K562 (cell line): Measurements from ENCODE around the gene GJB6. TPM values are rescaled to one million over a fixed set of nuclear protein-coding genes. Genes with fewer than 3 reads are reported as not detected.

ENCODE experiments used
- ATAC-seq: fragments of 200-7000 bp; cut with Tn5 transposase; 3 replicates; pipeline ENCODE4 v1.9.1; 2020; ENCODE audit warnings: moderate library complexity
- Bru-seq: library from RNA; stranded (reverse); fragments of 400-500 nt; gene quantifications from one replicate; lab custom pipeline; 2021; lab: Mats Ljungman, UMichigan
- BruChase-seq, 2 experiments: library from RNA; stranded (reverse); fragments of 400-500 nt; gene quantifications; one replicate each; lab custom pipeline; 2021; lab: Mats Ljungman, UMichigan
- BruUV-seq: library from RNA; stranded (reverse); fragments of 400-500 nt; replicated peaks from 2 replicates; lab custom pipeline; 2021; lab: Mats Ljungman, UMichigan
- CTCF ChIA-PET: fragments of 300-600 bp; formaldehyde crosslinking; extraction: SDS; loops from one replicate; lab custom pipeline; 2021; ENCODE audit warnings: low intra/inter-chr PET ratio; lab: Yijun Ruan, JAX
- POLR2A ChIA-PET: fragments of 300-600, 350-650 bp; sonication (Branson Sonifier 250); formaldehyde crosslinking; extraction: SDS; loops from one replicate; lab custom pipeline; 2021; ENCODE audit warnings: antibody characterized with exemption, inconsistent platforms; lab: Yijun Ruan, JAX
- DNase-seq, 4 experiments: peaks; one replicate each; pipeline versions ENCODE4 v3.0.0 to v3.0.0-alpha.2; 2011 to 2018; ENCODE audit warnings: low spot score in 3 of 4, mixed read lengths in 3 of 4; ENCODE audit errors: extremely low read depth in 1 of 4
- FAIRE-seq: peaks from 2 replicates; lab custom pipeline; 2011; peaks lifted over from hg19 to GRCh38; lab: Jason Lieb, UNC
- H2AFZ ChIP-seq: 2 replicates; pipeline ENCODE4 v1.6.0; 2011; ENCODE audit warnings: low read depth, low read length, control low read depth, inconsistent platforms
- H3K27ac ChIP-seq: fragments of 200-600 bp; 3 replicates; pipeline ENCODE4 v1.8.0; 2011; ENCODE audit warnings: low read depth, mild to moderate bottlenecking, control low read depth, inconsistent platforms, low read length, moderate library complexity, mixed read lengths; ENCODE audit errors: extremely low read depth
- H3K27me3 ChIP-seq, 2 experiments: fragments of 300-600 bp in 1 of 2; 2 replicates in 1 of 2; 3 replicates in 1 of 2; pipeline versions ENCODE4 v1.6.0 to v1.8.0; 2011; ENCODE audit warnings: inconsistent platforms in 2 of 2, low read length in 2 of 2, mild to moderate bottlenecking in 1 of 2, mixed read lengths in 1 of 2, moderate library complexity in 1 of 2; ENCODE audit not compliant: control insufficient read depth in 2 of 2, insufficient read depth in 2 of 2
- H3K36me3 ChIP-seq: fragments of 300-600 bp; 3 replicates; pipeline ENCODE4 v1.8.0; 2011; ENCODE audit warnings: mild to moderate bottlenecking, low read length, inconsistent platforms; ENCODE audit not compliant: control insufficient read depth, insufficient read depth
- H3K4me1 ChIP-seq, 2 experiments: fragments of 200-600 bp in 1 of 2; replicated peaks in 1 of 2; 2 replicates in 1 of 2; 3 replicates in 1 of 2; pipeline versions ENCODE4 v1.5.1 to v1.8.0; 2011; ENCODE audit warnings: inconsistent platforms in 2 of 2, low read length in 2 of 2, mild to moderate bottlenecking in 1 of 2, mixed read lengths in 1 of 2, moderate library complexity in 1 of 2; ENCODE audit not compliant: control insufficient read depth in 2 of 2, insufficient read depth in 2 of 2
- H3K4me2 ChIP-seq: 2 replicates; pipeline ENCODE4 v1.6.1; 2011; ENCODE audit warnings: low read length, control low read depth, inconsistent platforms, mixed read lengths; ENCODE audit not compliant: insufficient read depth
- H3K4me3 ChIP-seq: fragments of 200-600 bp; sonication (generic), shearing (Covaris generic); 2 replicates; pipeline ENCODE4 v1.5.1; 2016; ENCODE audit warnings: control low read depth, inconsistent platforms
- H3K79me2 ChIP-seq: fragments of 200-600 bp; 3 replicates; pipeline ENCODE4 v1.8.0; 2011; ENCODE audit warnings: low read length, inconsistent platforms; ENCODE audit not compliant: control insufficient read depth, insufficient read depth
- H3K9ac ChIP-seq, 2 experiments: 2 replicates each; pipeline versions ENCODE4 v1.6.0 to v1.6.1; 2011; ENCODE audit warnings: low read depth in 2 of 2, low read length in 2 of 2, control low read depth in 1 of 2, inconsistent platforms in 1 of 2, mild to moderate bottlenecking in 1 of 2, mixed read lengths in 1 of 2; ENCODE audit not compliant: insufficient read depth in 1 of 2
- H3K9me1 ChIP-seq: one replicate; pipeline ENCODE4 v1.6.0; 2011; ENCODE audit warnings: inconsistent platforms, mild to moderate bottlenecking, low read length, moderate library complexity; ENCODE audit not compliant: control insufficient read depth, insufficient read depth
- H3K9me3 ChIP-seq: replicated peaks from 2 replicates; pipeline ENCODE4 v1.5.1; 2011; ENCODE audit warnings: low read depth, low read length, inconsistent platforms; ENCODE audit not compliant: control insufficient read depth, insufficient read depth
- H4K20me1 ChIP-seq: replicated peaks from 2 replicates; pipeline ENCODE4 v1.6.1; 2011; ENCODE audit warnings: low read length, inconsistent platforms, mixed read lengths; ENCODE audit not compliant: control insufficient read depth, insufficient read depth
- FOXM1 ChIP-seq, 2 experiments: fragments of 450-650 bp in 1 of 2; sonication (generic) in 1 of 2; formaldehyde crosslinking in 1 of 2; IDR thresholded peaks; 2 replicates each; pipeline versions ENCODE4 v1.6.1 to v1.9.0; 2017 to 2022; ENCODE audit warnings: low read depth in 2 of 2, mild to moderate bottlenecking in 2 of 2, missing genetic modification reagents in 1 of 2, moderate library complexity in 1 of 2
- HEY1 ChIP-seq: fragments of 250-450 bp; sonication (Bioruptor Pico); IDR thresholded peaks from 2 replicates; pipeline ENCODE4 v1.5.0; 2020; ENCODE audit warnings: mild to moderate bottlenecking, moderate library complexity, borderline replicate concordance
- MAFG ChIP-seq: fragments of 450-650 bp; conservative IDR thresholded peaks from 2 replicates; pipeline ENCODE4 v1.6.1; 2016; ENCODE audit warnings: missing genetic modification characterization, missing compliant biosample characterization
- NR1H2 ChIP-seq: sonication (generic); formaldehyde crosslinking; IDR thresholded peaks from 2 replicates; pipeline ENCODE4 v1.4.0; 2020; ENCODE audit warnings: mild to moderate bottlenecking, missing genetic modification reagents
- PRMT5 ChIP-seq: sonication (generic); formaldehyde crosslinking; IDR thresholded peaks from 2 replicates; pipeline ENCODE4 v1.5.0; 2020; ENCODE audit warnings: missing genetic modification reagents
- PYGO2 ChIP-seq: fragments of 450-650 bp; IDR thresholded peaks from 2 replicates; pipeline ENCODE4 v1.6.1; 2016; ENCODE audit warnings: mild to moderate bottlenecking, missing genetic modification characterization, moderate library complexity, missing compliant biosample characterization
- ZNF140 ChIP-seq: fragments of 250-450 bp; sonication (Bioruptor Pico); IDR thresholded peaks from 2 replicates; pipeline ENCODE4 v1.8.0; 2021; ENCODE audit warnings: moderate library complexity, mild to moderate bottlenecking, inconsistent platforms
- ZNF165 ChIP-seq: fragments of 250-450 bp; sonication (Bioruptor Pico); IDR thresholded peaks from 2 replicates; pipeline ENCODE4 v1.4.0; 2020; ENCODE audit warnings: borderline replicate concordance
- WGBS: fragments of 100-300 bp; shearing (Covaris generic); methylation state at CpG from one replicate; pipeline ENCODE4 v1.1.6; 2016; ENCODE audit warnings: low coverage, mixed read lengths; ENCODE audit not compliant: insufficient coverage; ENCODE audit errors: missing lambda C conversion rate; 5-methylcytosine and 5-hydroxymethylcytosine counted together
- in situ Hi-C: fragments of 300-500 bp; cut with MboI; formaldehyde crosslinking; loops from 4 replicates; pipeline ENCODE4 v1.15.0; 2018; ENCODE audit warnings: inconsistent platforms, mixed read lengths
- intact Hi-C: fragments of 100-400 bp; cut with micrococcal nuclease; formaldehyde crosslinking; loops from 2 replicates; pipeline ENCODE4 v1.14.2; 2022
- long read RNA-seq, 3 experiments: library from polyadenylated mRNA in 2 of 3; library from RNA in 1 of 3; unstranded in 2 of 3; stranded (forward) in 1 of 3; transcript quantifications; one replicate each; pipeline ENCODE4 v2.0.0, GENCODE V29; 2019 to 2022
- polyA minus RNA-seq, 3 experiments: library from RNA; depleted of rRNA, polyadenylated mRNA; stranded (reverse); fragments of >200 nt; gene quantifications; 2 replicates each; pipeline ENCODE4 v1.2.3, GENCODE V29; 2011
- polyA plus RNA-seq, 8 experiments: library from polyadenylated mRNA; depleted of rRNA in 4 of 8; stranded (reverse) in 5 of 8; unstranded in 3 of 8; fragments of >200 nt; fragmentation: Nextera tagmentation in 2 of 8; fragmentation: Illumina TruSeq in 1 of 8; extraction: Ambion mirVana in 2 of 8; extraction: Trizol in 1 of 8; gene quantifications; 2 replicates each; pipeline versions ENCODE4 v1.2.1 to v1.2.3, GENCODE V29; 2011 to 2014; ENCODE audit warnings: inconsistent platforms in 1 of 8, missing spikeins in 1 of 8
- total RNA-seq, 7 experiments: library from RNA; depleted of rRNA in 6 of 7; stranded (reverse); fragments of >200 nt in 6 of 7; fragmentation: Illumina TruSeq in 2 of 7; extraction: Trizol in 2 of 7; gene quantifications; 2 replicates each; pipeline versions ENCODE4 v1.2.1 to v1.2.3, GENCODE V29; 2011 to 2021; ENCODE audit warnings: low replicate concordance in 1 of 7
- TF ChIP-seq, protein P1 (sequence below): fragments of 250-450 bp; sonication (Bioruptor Pico); IDR thresholded peaks from 2 replicates; pipeline ENCODE4 v1.8.0; 2022; ENCODE audit warnings: moderate library complexity, mild to moderate bottlenecking, inconsistent platforms
- TF ChIP-seq, protein P2 (sequence below): fragments of 450-650 bp; formaldehyde crosslinking; IDR thresholded peaks from 2 replicates; pipeline ENCODE4 v1.4.0; 2020; ENCODE audit warnings: mild to moderate bottlenecking
- TF ChIP-seq, protein P3 (sequence below), 3 experiments: fragments of 200-800 bp in 1 of 3; fragments of 250-450 bp in 1 of 3; fragments of 450-650 bp in 1 of 3; sonication (Bioruptor Pico) in 1 of 3; sonication (Bioruptor generic) in 1 of 3; formaldehyde crosslinking in 1 of 3; IDR thresholded peaks; 2 replicates each; pipeline versions ENCODE4 v1.6.1 to v1.8.0; 2016 to 2022; ENCODE audit warnings: mild to moderate bottlenecking in 2 of 3, missing genetic modification characterization in 2 of 3, missing compliant biosample characterization in 1 of 3, moderate library complexity in 1 of 3

GJB6 gene
- total RNA-seq (2011; cell fraction: chromatin; rRNA removed; ENCODE audit: low replicate concordance): not detected in 2 replicates
- total RNA-seq (2011; cell fraction: nucleolus; rRNA removed): not detected in 2 replicates
- total RNA-seq (2011; cell fraction: nucleoplasm; rRNA removed): not detected in 2 replicates
- total RNA-seq (2014; rRNA removed) (not detected in 2 replicates), total RNA-seq (2014; rRNA removed; fragmentation: Illumina TruSeq; extraction: Trizol) (not detected in 2 replicates), total RNA-seq (2015; rRNA removed; fragmentation: Illumina TruSeq; extraction: Trizol) (not detected in 2 replicates), total RNA-seq (2021) (not detected in 2 replicates), polyA plus RNA-seq (2011; rRNA removed) (not detected in 2 replicates), polyA plus RNA-seq (2014; fragmentation: Illumina TruSeq; extraction: Trizol) (not detected in 2 replicates), polyA plus RNA-seq (2014; fragmentation: Nextera tagmentation; extraction: Ambion mirVana) (not detected), polyA plus RNA-seq (2014; rRNA removed) (not detected in 2 replicates), polyA minus RNA-seq (2011; rRNA and poly(A)+ RNA removed) (not detected in 2 replicates), Bru-seq, nascent RNA (not detected), BruChase-seq, experiment 1, labeled RNA remaining after a 2-hour chase (not detected), BruChase-seq, experiment 2, labeled RNA remaining after a 6-hour chase (percentile 8 among the genes with signal in this experiment)
- not detected in 2 replicates for polyA plus RNA-seq (2011; cell fraction: cytosol; rRNA removed)
- polyA plus RNA-seq (2011; cell fraction: nucleus; rRNA removed): not detected in 2 replicates
- not detected in 2 replicates for polyA plus RNA-seq (2012)
- polyA minus RNA-seq (2011; cell fraction: cytosol; rRNA and poly(A)+ RNA removed): not detected in 2 replicates
- polyA minus RNA-seq (2011; cell fraction: nucleus; rRNA and poly(A)+ RNA removed): not detected in 2 replicates
- long read RNA-seq, experiment 1: 0 reads
- long read RNA-seq, experiment 2: 0 reads
- long read RNA-seq, experiment 3: 0 reads

DNA sequence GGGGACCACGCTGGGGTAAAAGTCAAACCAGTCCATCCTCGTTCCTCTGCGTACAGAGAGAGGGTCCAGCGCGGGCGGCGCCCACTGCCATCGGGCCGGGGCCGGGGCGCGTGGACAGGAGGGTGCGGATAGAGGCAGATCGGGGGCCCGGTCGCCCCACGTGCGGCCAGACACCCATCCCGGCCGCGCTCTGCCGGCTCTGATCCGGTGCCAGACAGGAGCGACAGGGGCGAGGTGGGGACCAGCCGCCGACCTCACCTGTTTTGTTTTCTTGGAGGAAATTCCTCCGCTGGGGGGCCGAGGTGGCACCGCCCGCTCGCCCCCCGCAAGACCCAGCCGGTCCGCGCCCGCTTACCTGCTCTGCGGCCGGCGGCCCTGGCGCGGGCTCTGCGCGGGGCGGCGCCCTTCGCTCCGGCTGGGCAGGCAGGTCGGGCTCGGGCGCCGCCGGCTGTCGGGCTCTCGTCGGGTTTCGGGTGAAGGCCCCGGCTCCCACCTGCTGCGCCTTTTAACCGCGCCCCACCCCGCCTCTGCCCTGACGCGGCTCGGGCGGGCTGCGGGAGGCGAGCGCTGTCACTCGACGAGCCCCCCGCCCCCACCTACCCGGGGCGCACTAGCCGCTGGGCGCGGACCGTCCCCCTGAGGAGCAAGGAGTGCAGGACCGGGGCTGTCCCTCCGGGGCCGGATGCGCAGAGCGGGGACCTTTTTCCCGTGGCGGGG, at the start of gene GJB6:
GJB6 (minus strand) TSS at position 481 of the 717 bp plus-strand sequence. CDS start 8,839 bp downstream, outside the sequence.
- ChIA-PET CTCF (no interaction called here), POLR2A (no interaction called here)
- H3K9me3 ChIP-seq: no peaks in the 10 kb centered on the region
- ATAC-seq (no peak), DNase-seq (no peak), FAIRE-seq (no peak)
- H4K20me1 ChIP-seq: no peaks in the 10 kb centered on the region
- in situ Hi-C loops: no loop called here
- intact Hi-C loops: no loop called here
- no peaks in the 10 kb centered on the region; a peak in 1 of 5 replicates for H3K4me1 ChIP-seq
- no peak within 1 kb of the TSS for H2AFZ ChIP-seq
- no peak within 1 kb of the TSS for H3K9ac ChIP-seq
- no peak within 1 kb of the TSS for H3K4me2 ChIP-seq
- WGBS: 6% methylated on average over 14 of the region's 85 CpGs
- no peaks in the 10 kb centered on the region for H3K9me1 ChIP-seq
- BruUV-seq: no TSS peak
- peaks cover 4 to 30% of the 10 kb centered on the region in 2 experiments; a peak in 3 of 5 replicates for H3K27me3 ChIP-seq
- no peak within 1 kb of the TSS for H3K4me3 ChIP-seq
- no peak within 1 kb of the TSS for H3K27ac ChIP-seq
- H3K36me3 ChIP-seq: no peaks in the 10 kb centered on the region
- no peaks in the 10 kb centered on the region for H3K79me2 ChIP-seq
- TF ChIP-seq MAFG (tag) (no peak), HEY1 (CRISPR knock-in tag) (no peak), ZNF140 (CRISPR knock-in tag) (no peak), NR1H2 (no peak), PYGO2 (tag) (no peak), FOXM1 (IDR thresholded peaks at IDR 0.05; ENCODE audit: low read depth) (no peak), FOXM1 (CRISPR knock-in tag; IDR thresholded peaks at IDR 0.05; ENCODE audit: low read depth) (no peak), ZNF165 (CRISPR knock-in tag) (no peak), PRMT5 (no peak)
- TF ChIP-seq, protein P1, sequence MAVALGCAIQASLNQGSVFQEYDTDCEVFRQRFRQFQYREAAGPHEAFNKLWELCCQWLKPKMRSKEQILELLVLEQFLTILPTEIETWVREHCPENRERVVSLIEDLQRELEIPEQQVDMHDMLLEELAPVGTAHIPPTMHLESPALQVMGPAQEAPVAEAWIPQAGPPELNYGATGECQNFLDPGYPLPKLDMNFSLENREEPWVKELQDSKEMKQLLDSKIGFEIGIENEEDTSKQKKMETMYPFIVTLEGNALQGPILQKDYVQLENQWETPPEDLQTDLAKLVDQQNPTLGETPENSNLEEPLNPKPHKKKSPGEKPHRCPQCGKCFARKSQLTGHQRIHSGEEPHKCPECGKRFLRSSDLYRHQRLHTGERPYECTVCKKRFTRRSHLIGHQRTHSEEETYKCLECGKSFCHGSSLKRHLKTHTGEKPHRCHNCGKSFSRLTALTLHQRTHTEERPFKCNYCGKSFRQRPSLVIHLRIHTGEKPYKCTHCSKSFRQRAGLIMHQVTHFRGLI (CRISPR knock-in tag): no peak
- TF ChIP-seq, protein P2, sequence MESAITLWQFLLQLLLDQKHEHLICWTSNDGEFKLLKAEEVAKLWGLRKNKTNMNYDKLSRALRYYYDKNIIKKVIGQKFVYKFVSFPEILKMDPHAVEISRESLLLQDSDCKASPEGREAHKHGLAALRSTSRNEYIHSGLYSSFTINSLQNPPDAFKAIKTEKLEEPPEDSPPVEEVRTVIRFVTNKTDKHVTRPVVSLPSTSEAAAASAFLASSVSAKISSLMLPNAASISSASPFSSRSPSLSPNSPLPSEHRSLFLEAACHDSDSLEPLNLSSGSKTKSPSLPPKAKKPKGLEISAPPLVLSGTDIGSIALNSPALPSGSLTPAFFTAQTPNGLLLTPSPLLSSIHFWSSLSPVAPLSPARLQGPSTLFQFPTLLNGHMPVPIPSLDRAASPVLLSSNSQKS (CRISPR knock-in tag): no peak
- TF ChIP-seq, protein P3, sequence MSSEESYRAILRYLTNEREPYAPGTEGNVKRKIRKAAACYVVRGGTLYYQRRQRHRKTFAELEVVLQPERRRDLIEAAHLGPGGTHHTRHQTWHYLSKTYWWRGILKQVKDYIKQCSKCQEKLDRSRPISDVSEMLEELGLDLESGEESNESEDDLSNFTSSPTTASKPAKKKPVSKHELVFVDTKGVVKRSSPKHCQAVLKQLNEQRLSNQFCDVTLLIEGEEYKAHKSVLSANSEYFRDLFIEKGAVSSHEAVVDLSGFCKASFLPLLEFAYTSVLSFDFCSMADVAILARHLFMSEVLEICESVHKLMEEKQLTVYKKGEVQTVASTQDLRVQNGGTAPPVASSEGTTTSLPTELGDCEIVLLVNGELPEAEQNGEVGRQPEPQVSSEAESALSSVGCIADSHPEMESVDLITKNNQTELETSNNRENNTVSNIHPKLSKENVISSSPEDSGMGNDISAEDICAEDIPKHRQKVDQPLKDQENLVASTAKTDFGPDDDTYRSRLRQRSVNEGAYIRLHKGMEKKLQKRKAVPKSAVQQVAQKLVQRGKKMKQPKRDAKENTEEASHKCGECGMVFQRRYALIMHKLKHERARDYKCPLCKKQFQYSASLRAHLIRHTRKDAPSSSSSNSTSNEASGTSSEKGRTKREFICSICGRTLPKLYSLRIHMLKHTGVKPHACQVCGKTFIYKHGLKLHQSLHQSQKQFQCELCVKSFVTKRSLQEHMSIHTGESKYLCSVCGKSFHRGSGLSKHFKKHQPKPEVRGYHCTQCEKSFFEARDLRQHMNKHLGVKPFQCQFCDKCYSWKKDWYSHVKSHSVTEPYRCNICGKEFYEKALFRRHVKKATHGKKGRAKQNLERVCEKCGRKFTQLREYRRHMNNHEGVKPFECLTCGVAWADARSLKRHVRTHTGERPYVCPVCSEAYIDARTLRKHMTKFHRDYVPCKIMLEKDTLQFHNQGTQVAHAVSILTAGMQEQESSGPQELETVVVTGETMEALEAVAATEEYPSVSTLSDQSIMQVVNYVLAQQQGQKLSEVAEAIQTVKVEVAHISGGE (CRISPR knock-in tag; IDR thresholded peaks at IDR 0.05): no peak
